AG20443 (cell line): ENCODE results near the gene CLIP1.
"Not testable (repeated sequence)": the region's sequence is repeated elsewhere in the genome, so short reads cannot be mapped to it uniquely, and the experiment has no call there.

Experiments
- DNase-seq: peaks from one replicate; pipeline ENCODE4 v3.0.0; 2012; ENCODE audit warnings: low spot score, mixed read lengths

CLIP1 gene

GRCh38 chr12:122310626-122311333 is 111.7 kb downstream of the CLIP1 start:
- no peak for DNase-seq

- DNase-seq: no peak
These were observed 112.8 kb downstream of the CLIP1 start for GRCh38 chr12:122309564-122310121.

GRCh38 chr12:122308811-122309210 is 113.7 kb downstream of the CLIP1 start:
- peak; percentile 25 for DNase-seq

- no peak for DNase-seq
These were observed 116.1 kb downstream of the CLIP1 start for GRCh38 chr12:122306407-122306806.

GRCh38 chr12:122304924-122305323 is 117.5 kb downstream of the CLIP1 start:
- DNase-seq: no peak

- no peak for DNase-seq
These were observed 119.4 kb downstream of the CLIP1 start for GRCh38 chr12:122303068-122303467.

- no peak for DNase-seq
These were observed 124.3 kb downstream of the CLIP1 start for GRCh38 chr12:122298071-122298748.

- no peak for DNase-seq
These were observed 125.0 kb downstream of the CLIP1 start for GRCh38 chr12:122297494-122297893.

- DNase-seq: no peak
These were observed 126.6 kb downstream of the CLIP1 start for GRCh38 chr12:122295877-122296276.

GRCh38 chr12:122293081-122293480 is 129.4 kb downstream of the CLIP1 start:
- no peak for DNase-seq

GRCh38 chr12:122291431-122291830 is 131.0 kb downstream of the CLIP1 start:
- DNase-seq: no peak

- no peak for DNase-seq
These were observed 138.8 kb downstream of the CLIP1 start for GRCh38 chr12:122283680-122284079.

GRCh38 chr12:122282061-122282460 is 140.4 kb downstream of the CLIP1 start:
- peak; percentile 72 for DNase-seq

- no peak for DNase-seq
These were observed 146.2 kb downstream of the CLIP1 start for GRCh38 chr12:122276242-122276641.

GRCh38 chr12:122275459-122275858 is 147.0 kb downstream of the CLIP1 start:
- DNase-seq: no peak

GRCh38 chr12:122266230-122266901 is 156.1 kb downstream of the CLIP1 start, which contains the start of gene VPS33A:
Gene VPS33A, minus strand, starts transcription at chr12:122266494. Its CDS starts 86 bp downstream, at chr12:122266408.
- DNase-seq: peak; percentile 97

GRCh38 chr12:122265886-122266229 is 156.6 kb downstream of the CLIP1 start:
- DNase-seq: no peak

- DNase-seq: no peak
These were observed 157.0 kb downstream of the CLIP1 start for GRCh38 chr12:122265476-122265875.

GRCh38 chr12:122260735-122261134 is 161.7 kb downstream of the CLIP1 start:
- DNase-seq: not testable (repeated sequence)

- DNase-seq: not testable (repeated sequence)
These were observed 163.5 kb downstream of the CLIP1 start for GRCh38 chr12:122258939-122259338.

- not testable (repeated sequence) for DNase-seq
These were observed 164.0 kb downstream of the CLIP1 start for GRCh38 chr12:122258462-122258861.

- DNase-seq: no peak
These were observed 171.9 kb downstream of the CLIP1 start for GRCh38 chr12:122250536-122250935.

- no peak for DNase-seq
These were observed 172.4 kb downstream of the CLIP1 start for GRCh38 chr12:122250047-122250446.
